SKM-1 (cell line): ENCODE measurements around the gene GRXCR2.
A peak's percentile ranks its signal among the peaks of the same experiment; 100 is the strongest.
"Not testable (repeated sequence)": the region's sequence is repeated elsewhere in the genome, so short reads cannot be mapped to it uniquely, and the experiment has no call there.

Experiments used
- DNase-seq: peaks from one replicate; lab custom pipeline; 2025; ENCODE audit not compliant: unreplicated experiment; lab: John Stamatoyannopoulos, UW

The GRXCR2 gene

DNA sequence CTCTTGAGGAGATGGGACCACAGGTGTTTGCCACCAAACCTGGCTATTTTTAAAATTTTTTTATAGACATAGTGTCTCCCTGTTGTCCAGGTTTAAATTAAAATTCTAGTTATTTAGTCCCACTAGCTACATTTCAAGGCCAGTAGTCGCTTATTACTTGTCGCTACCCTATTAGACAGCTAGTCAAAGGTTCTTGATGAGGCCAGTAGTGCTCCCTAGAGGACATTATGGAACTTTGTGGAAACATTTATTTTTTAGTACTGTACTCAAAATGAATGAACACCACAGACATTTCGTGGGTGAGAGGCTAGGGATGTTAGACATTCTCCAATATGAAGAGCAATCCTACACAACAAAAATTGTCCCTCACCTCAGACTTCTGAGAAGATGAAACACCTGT lies 14.4 kb upstream of the GRXCR2 start:
- no peak for DNase-seq

DNA sequence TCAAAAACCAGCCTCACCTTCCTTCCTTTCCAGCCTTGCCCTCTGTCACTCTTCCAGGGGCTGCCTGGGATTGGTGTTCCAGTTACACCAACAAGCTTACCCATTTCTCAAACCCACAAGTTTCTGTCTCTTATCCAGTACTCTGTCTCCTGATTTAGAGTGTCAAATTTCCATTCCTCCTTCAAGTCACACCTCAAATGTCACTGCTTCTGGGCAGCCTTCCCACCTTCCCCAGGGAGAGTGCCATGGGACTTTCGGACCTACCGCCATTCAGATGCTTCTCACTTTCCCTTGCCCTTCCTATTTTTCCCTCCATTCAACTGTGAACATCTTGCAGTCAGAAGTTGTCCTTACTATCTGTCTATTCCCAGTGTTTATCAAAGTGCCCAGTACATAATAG lies 2.0 kb upstream of the GRXCR2 start:
- no peak for DNase-seq

DNA sequence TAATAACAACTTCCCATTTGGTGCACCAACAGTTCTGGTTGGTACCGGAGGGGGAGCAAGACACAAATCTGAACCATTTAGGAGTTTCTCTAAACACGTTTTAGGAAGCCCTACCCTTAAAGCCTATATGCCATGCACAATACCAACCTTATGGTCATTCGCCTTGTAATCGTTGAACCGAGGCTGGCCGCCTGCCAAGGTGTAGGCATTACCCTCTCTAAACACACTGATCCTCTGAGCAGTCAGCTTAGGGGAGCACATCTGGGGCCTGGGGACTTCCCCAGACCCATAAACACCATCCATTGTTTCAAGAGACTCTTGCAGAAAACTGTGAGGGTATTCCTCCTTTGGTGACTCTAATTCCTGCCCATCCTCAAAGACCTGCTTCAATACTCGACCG lies 328 bp downstream of the GRXCR2 start:
- DNase-seq: no peak

DNA sequence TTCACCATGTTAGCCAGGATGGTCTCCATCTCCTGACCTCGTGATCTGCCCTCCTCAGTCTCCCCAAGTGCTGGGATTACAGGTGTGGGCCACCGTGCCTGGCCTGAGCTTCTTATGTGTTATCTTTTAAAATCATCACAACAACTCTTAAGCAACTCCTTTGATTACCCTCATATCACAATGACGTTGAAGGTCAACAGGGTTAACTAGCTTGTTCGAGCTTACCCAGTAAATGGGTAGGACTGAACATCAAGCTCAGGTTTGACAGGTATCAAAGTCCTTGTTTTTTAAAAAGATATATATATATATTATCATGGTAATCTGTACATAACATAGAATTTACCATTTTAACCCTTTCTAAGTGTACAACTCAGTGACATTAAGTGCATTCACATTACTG lies 3.1 kb downstream of the GRXCR2 start:
- DNase-seq: no peak

DNA sequence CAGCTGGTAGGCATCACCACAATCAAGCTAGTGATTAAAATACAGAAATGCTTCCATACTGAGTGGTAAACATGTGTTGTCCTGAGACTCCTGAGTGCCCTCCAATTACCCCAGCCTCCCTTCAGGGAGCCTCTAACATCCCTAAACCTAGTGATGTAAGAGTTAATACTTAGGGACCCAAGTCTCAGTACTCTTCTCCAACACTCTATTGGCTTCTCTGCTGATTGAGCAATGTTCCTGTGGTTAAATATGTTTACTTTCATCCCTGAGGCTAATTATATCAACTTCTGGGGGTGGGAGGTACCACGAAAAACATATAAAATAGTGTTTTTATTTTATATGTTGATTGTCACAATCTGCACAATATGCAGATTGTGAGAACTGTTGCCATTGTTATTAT lies 5.0 kb downstream of the GRXCR2 start:
- no peak for DNase-seq

DNA sequence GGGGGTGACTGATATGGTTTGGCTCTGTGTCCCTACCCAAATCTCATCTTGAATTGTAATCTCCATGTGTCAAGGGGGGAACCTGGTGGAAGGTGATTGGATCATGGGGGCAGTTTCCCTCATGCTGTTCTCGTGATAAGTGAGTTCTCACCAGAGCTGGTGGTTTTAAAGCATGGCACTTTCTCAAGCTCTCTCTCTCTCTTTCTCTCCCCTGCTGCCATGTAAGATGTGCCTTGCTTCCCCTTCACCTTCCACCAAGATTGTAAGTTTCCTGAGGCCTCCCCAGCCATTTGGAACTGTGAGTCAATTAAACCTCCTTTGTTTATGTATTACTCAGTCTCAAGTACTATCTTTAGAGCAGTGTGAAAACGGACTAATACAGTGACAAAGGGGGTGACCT lies 8.4 kb downstream of the GRXCR2 start:
- not testable (repeated sequence) for DNase-seq

DNA sequence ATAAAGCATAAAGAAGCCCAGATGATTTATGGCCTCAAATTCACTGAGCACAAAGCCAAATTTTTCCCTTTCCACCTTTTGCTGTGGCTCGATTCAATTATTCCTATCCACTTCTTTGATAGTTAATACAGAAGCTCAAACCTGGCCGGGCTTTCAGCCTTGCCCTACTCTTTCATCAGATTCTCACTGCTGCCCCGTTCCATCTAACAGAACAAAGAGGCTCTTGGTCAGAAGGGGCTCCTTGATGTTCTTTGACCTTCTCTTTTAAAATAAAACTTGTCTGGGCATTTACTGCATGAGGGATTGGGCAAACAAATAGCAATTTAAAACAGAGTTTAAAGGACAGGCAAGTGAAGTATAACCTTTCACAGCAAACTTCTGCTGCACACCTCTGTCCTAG lies 9.8 kb downstream of the GRXCR2 start:
- DNase-seq: no peak

DNA sequence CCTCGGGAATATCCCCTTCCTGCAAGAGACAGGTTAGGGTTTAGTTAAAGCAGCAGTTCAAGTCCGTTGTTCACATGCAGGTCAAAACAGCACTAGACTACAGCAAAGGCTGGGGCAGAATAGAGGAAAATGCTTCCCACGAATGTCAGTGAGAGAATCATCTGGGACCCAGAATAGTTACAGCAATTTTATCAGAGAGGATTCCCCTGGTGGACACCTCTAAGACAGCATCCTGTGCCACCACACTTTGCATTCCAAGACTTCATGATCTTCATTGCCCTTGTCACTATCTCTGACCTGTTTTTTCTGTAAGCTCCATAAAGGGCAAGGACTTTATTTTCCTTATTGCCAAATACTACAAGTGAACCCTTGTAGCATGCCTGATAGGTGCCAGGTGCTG lies 12.9 kb downstream of the GRXCR2 start:
- no peak for DNase-seq

DNA sequence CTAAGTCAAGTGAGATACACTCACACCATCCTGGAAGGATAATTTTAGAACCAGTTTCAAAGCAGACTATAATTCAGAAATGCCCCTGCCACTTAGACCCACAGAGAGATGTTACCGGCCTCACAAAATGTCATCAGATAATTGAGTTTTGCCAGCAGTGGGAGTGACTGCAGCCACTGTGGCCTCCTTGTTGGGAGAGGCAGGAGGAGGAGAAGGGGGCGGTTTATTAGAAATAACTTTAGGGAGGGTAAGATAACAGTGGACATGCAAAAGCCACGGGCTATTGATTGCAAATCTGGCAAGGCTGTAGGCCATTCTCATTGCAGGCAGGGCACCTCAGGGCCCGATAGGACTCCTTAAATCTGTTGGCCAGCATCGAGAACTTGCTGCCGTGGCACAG lies 13.4 kb downstream of the GRXCR2 start:
- DNase-seq: no peak

DNA sequence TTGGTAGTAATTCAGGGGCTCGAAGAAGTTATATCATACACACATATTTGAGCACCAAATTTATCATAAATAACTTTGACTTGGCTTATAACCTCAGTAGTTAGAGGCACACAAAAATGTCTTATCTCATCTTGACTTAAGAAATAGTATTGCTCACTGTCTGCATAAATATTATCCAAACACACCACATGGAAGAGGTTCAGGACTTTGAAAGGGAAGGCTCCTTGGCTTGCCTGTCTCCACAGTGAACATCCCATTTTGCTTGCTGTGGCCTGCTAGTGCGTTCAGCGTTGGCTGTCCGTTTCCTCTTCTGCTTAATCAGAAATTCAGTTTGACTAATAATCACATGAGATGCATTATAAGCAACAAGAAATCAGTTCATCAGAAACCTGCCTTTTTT lies 13.9 kb downstream of the GRXCR2 start:
- no peak for DNase-seq

DNA sequence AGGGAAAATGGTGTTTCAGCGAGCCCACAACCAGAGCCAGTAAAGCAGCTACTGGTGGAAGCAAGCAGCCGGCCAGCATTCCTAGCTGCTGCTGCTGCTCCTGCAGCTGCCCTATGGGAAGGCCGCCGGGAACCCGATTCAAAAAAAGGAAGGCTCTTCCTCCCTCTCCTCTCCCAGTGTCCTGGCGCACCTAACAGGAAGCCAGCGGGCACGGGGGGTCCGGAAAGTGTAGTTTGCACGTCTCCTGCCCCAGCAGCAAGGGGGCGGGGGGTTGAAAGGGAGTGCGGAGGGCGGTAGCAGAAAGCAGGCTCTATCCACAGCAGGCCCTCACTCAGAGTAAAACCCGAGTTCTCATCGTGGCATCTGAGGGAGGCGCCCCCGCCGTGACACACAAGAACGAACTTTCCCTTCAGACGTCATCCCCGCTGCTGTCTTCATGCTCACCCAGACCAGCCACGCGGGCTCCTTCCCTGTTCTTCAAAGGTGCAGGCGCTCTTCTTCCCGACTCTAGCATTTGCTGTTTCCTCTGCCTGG lies 16.5 kb downstream of the GRXCR2 start:
- DNase-seq: no peak

DNA sequence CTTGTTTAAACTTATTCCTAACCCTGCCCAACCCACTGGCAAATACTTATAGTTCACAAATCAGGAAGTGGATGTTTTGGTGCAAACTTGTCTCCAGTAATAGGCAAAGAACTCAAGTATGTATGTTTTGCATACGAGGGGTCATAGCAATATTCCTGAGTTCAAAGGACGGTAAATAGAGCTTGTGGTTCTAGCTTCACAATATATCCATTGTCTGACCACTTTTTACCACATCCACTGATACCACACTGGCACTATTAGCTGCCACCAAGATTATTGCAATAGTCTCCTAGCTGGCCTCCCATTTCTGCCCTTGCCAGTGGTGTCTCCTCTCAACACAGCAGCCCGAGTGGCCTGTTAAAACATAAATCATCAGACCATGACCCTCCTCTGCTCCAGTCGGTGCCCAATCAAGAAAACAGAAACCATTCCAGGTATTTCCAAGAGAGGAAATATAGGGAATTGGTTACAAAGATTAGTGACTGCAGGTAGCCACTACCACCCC lies 17.0 kb downstream of the GRXCR2 start:
- no peak for DNase-seq

DNA sequence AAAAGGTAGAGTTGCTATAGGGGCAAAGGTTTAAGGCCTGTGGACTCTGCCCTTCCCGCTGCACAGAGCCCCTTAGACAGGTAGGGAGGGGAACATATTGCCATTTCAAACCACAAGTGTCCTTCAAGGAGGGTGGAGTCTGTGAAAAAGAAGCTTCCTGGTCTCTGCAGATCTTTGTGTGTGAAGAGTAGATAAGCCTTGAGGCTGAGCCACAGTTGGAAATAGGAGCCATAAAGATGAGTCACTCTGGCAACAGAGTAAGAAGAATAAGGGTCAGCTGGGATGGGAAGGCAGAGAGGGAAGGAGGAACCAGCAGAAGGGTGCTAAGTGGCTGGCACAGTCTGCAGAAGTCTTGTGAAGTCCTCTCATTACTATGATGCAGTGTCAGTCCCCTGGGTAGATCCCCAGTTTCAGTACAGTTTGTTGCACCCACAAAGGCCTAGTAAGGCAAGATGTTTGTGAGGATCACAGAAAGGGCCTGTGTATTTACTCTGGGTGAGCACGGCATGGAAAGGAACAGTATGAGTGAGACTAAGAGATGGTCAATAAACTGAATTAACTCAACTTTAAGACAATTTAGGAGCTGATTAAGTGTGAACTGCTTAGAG lies 18.1 kb downstream of the GRXCR2 start:
- DNase-seq: peak; percentile 33

DNA sequence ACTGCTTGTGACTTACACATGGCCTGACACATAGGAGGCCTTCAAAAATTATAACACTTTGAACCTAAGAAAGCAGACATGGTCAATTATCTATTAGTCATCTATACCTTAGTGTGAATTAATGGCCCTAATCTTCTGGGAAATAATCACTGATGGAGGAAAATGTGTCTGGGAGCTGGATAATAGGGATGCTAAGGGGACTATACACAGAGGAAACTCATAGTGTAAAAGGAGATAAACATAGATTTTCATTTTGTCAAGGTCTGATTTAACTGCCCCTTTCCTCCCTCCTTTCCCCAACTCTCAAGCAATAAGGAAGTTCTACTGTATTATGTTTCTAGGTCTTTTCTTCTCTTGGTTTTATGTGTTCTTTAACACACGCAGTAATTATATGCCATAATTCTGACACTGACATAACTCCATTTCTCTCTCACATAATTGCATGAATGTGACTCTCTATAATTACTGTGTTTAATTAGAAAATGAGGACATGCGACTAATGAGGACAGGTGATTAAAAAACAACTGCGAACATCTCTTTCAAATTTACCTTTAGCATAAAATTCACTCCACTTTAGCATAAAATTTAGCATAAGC lies 18.9 kb downstream of the GRXCR2 start:
- DNase-seq: no peak

DNA sequence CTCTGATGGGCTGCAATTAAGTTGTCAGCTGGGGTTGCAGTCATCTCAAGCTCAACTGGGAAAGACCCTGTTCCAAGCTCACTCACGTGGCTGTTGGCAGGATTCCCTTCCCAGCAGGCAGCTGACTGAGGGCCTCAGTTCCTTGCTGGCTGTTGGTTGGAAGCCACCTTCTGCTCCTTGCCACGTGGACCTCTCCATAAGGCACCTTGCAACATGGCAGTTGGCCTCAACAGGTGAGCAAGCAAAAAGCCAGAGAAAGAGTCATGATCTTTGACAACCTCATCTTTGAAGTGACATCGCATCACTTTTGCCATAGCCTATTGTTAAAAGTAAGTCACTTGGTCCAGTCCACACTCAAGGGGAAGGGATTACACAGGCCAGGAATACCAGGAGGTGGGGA lies 19.8 kb downstream of the GRXCR2 start:
- DNase-seq: no peak

DNA sequence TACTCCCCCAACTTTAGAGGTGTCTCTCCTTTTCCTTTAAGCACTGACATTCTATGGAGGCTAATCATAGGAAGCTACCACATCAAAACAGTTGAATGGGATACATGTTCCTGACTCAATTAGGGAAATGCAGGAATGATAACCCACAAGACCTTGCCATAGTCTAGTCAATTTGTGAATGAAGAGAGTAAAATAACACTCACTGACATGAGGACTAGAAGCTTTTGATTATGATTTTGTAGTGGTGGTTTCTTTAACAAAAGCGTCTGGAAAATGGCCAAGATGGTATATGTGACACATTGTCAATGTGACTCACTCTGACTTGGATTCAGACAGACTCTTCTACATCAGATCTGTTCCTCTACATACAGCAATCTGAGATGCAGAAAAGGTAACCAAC lies 24.0 kb downstream of the GRXCR2 start:
- no peak for DNase-seq

DNA sequence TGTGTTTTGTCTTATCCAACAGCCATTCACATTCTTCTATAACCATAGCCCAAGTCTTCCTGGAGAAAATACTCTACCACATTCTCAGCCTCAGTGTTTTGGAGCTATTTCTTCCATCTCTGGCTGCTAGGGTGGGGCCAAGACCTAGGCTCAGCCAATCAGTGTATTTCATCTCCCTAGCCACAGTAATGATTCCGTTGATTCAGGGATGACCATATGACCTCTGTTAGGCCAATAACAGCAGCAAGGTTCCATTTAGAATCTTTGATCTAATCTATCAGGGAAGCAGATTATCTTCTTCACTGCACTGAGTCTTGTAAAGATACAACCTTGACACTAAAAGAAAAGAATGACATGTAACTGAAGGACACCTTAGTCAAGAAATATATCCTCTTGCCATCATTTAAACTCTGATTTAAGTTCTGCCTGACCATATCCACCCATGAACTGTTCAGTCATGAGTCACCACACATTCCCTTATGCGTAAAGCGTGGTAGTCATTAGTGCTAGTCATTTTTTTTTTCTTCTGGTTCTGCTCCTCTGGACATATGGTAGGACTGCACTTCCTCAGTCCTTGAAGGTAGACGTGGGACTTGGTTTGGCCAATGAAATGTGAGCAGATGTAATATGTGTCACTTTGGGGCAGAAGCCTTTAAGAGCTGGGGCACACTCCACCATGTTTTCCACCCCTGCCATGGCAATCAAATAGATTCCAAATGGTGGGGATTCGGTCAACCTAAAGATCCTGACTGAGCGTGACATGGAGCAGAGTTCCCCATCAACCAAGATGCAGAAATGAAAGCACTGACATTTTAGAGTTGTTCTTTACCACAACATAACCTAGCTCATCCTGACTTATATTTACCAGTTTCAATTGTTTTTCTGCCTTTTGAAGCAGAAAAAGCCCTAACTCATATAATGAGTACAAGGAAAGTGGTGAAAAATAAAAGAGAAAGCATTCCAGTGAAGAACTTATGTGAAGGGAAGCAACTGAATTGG lies 25.0 kb downstream of the GRXCR2 start:
- no peak for DNase-seq

DNA sequence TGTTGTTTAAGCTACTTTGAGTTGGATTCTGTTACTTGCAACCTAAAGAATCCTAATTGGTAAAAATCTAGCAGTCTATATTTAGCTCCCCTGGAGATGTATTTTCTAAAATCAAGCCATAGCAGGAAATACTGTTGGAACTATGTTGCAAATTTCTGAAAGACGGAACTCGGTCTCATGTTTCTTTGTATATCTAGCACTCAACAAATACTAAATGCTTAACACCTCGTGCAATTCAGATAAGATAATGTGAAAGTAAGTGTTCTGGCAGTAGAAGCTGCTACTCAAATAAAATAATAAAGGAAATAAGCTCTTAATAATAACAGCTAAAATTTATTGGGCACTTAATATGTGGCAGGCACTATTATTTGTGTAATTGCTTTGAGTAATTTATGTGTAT lies 26.7 kb downstream of the GRXCR2 start:
- DNase-seq: no peak

DNA sequence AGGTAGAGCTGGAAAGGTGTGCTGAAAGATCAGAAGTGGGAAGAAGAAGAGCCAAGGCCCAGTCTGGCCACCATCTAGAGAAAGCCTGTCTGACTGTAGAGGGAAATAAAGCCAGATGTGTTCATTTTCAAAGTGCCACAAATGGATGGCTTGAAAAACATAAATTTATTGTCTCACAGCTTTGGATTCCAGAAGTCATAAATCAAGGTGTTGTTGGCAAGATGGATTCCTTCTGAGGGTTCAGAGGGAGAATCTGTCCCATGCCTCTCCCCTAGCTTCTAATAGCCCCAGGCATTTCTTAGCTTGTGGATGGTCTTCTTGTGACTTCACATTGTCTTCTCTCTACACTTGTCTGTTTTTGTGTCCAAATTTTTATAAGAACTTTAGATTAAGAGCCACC lies 31.5 kb downstream of the GRXCR2 start:
- no peak for DNase-seq

DNA sequence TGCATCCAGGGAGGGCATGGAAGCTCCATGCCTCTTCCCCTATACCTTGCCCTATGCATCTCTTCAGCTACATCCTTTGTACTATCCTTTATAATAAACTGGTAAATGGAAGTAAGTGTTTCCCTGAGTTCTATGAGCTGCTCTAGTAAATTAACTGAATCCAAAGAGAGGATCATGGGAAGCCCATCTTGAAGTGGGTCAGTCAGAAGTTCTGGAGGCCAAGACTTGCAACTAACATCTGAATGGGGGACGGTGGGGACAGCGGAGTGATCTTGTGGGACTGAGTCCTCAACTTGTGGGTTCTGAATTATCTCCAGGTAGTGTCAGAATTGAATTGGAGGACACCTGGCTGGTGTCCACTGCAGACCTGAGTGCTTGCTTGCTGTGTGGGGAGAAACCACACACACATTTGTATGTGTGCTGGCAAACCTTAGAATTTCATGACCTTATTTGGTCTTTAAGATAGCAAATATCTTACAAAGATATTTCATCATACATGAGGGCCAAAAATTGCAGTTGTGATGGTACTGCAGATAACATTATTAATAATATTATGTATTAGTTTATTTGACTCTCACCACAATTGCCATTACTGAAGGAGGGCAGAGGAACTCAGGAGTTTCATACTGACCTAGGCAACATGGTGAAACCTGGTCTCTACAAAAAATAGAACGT lies 32.2 kb downstream of the GRXCR2 start:
- no peak for DNase-seq

DNA sequence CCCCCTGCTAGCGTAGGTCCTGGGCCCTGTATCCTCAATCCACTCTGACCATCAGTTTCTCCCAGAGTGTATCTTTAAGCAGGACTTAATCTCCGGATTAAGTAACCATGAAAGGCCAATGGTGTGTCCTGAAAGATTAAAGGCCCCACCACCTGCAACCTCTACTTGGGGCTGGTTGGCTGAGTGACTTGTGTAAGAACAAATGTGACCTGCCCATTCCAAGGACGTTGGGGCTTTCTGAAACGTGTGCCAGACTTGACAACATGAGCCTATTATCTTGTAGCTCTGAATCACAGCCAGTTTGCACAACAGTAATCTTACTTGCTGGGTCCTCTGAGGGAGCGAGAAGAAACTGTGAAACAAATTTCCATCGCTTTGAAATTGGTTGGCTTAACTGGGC lies 34.5 kb downstream of the GRXCR2 start:
- DNase-seq: no peak
